ENCODE results near the gene TP53AIP1. TPM values are rescaled to one million over a fixed set of nuclear protein-coding genes. Genes with fewer than 3 reads are reported as not detected.

TP53AIP1 gene
- polyA plus RNA-seq, 3 donors: 0.03 TPM; not detected in 2

GRCh38 chr11:128904303-128904655 lies 38.4 kb downstream of the TP53AIP1 start:
- H3K36me3 ChIP-seq (replicated peaks in 1 of 2; ENCODE audit: control insufficient read depth in 1 of 2, insufficient read depth in 2 of 2, low read length in 2 of 2): no peaks in the 10 kb centered on the region
- no peak for DNase-seq
- H3K79me2 ChIP-seq (ENCODE audit: insufficient read depth, low read length): no peaks in the 10 kb centered on the region
- 65% methylated on average over 12 of the region's 14 CpGs for WGBS (ENCODE audit: insufficient coverage)
- Mint-ChIP-seq H3K36me3 (peaks cover 3 to 9% of the 10 kb centered on the region in 2 donors), H3K27me3 (ENCODE audit: low read depth in 3 of 3) (peaks cover 9 to 16% (median 10%) of the 10 kb centered on the region in 3 donors), H3K27ac (peak overlapping the region in 2 of 7 donors; percentile 40 to 72), H3K4me1 (peaks cover 55% of the 10 kb centered on the region), H3K9me3 (peaks cover 0 to 2% (median 0%) of the 10 kb centered on the region in 7 donors), H3K4me3 (peak overlapping the region; percentile 67 to 80)
- peaks cover 55 to 59% of the 10 kb centered on the region in 2 donors for H3K4me1 ChIP-seq (ENCODE audit: control insufficient read depth in 1 of 2, insufficient read depth in 2 of 2, low read length in 2 of 2)
- peak overlapping the region in 1 of 3 experiments; percentile 79 for H3K4me3 ChIP-seq (replicated peaks in 1 of 3; ENCODE audit: low read depth in 2 of 3, low read length in 3 of 3)
- H4K20me1 ChIP-seq (ENCODE audit: insufficient read depth, low read length): no peaks in the 10 kb centered on the region
- H3K27ac ChIP-seq (ENCODE audit: low read depth in 1 of 2, low read length in 2 of 2): no peak overlapping the region
- TF ChIP-seq CTCF (IDR thresholded peaks at IDR 0.05): no peak
- no peak overlapping the region for H3K9ac ChIP-seq (ENCODE audit: insufficient read depth, low read length, poor library complexity, severe bottlenecking)
- H3K27me3 ChIP-seq (ENCODE audit: control insufficient read depth in 2 of 2, insufficient read depth in 2 of 2, low read length in 2 of 2): no peaks in the 10 kb centered on the region
- intact Hi-C loops (cut with micrococcal nuclease): no loop called here
- H2AFZ ChIP-seq (ENCODE audit: insufficient read depth, low read depth, low read length, poor library complexity, severe bottlenecking): no peak overlapping the region
- peak overlapping the region; percentile 90 for H3K4me2 ChIP-seq (replicated peaks; ENCODE audit: extremely low read depth, low read length, poor library complexity, severe bottlenecking)
- H3K9me3 ChIP-seq (replicated peaks in 1 of 2; ENCODE audit: control insufficient read depth in 1 of 2, insufficient read depth in 1 of 2, low read length in 2 of 2): no peaks in the 10 kb centered on the region

DNA sequence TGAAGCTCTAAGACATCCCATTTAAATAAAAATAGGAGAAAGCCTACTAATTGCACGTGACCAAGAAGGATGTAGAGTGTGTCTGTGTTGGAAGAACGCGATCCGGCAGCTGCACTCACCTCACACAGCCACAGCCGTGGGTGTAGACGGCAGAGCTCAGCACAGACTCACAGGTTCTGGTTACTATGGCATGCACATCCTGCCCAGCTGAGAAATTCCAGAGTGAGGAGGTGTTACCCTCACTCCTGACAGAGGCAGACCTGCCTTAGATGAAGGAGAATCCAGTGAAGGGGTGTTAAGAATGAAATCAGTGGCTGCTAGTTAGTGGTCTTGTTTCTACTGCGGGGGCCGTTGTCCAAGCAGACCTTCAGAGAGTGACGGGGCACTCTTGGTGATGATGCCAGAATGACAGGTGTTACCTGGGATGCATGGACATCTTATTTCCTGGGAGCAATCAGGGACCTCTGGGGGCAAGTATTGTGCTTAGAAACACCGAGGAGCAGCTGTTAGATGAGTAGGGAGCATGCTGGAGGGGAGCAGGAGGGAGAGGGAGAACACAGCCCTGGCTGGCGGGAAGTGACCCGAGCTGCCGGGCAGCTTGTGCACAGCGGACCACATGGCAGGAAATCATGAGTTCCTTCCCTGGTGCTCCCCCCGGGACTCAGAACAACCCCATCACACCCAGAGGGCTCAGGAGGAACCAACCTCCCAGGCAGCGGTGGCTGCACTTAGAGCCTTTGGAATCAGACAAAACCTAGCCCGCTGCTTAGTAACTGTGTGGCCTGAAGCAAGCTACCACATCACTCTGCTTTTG lies 39.2 kb downstream of the TP53AIP1 start:
- H3K27ac Mint-ChIP-seq: no peak overlapping the region
- peaks cover 9 to 16% (median 11%) of the 10 kb centered on the region in 3 donors for H3K27me3 Mint-ChIP-seq (ENCODE audit: low read depth in 3 of 3)
- H3K4me1 ChIP-seq (ENCODE audit: control insufficient read depth in 1 of 2, insufficient read depth in 2 of 2, low read length in 2 of 2): peaks cover 47 to 51% of the 10 kb centered on the region in 2 donors
- H3K9me3 ChIP-seq (replicated peaks in 1 of 2; ENCODE audit: control insufficient read depth in 1 of 2, insufficient read depth in 1 of 2, low read length in 2 of 2): no peaks in the 10 kb centered on the region
- intact Hi-C loops (cut with micrococcal nuclease): no loop called here
- peaks cover 46% of the 10 kb centered on the region for H3K4me1 Mint-ChIP-seq
- peak overlapping the region in 1 of 3 experiments; percentile 79 for H3K4me3 ChIP-seq (replicated peaks in 1 of 3; ENCODE audit: low read depth in 2 of 3, low read length in 3 of 3)
- H2AFZ ChIP-seq (ENCODE audit: insufficient read depth, low read depth, low read length, poor library complexity, severe bottlenecking): peak overlapping the region; percentile 18
- WGBS (ENCODE audit: insufficient coverage): 31% methylated on average over 7 of the region's 17 CpGs
- H3K36me3 ChIP-seq (replicated peaks in 1 of 2; ENCODE audit: control insufficient read depth in 1 of 2, insufficient read depth in 2 of 2, low read length in 2 of 2): no peaks in the 10 kb centered on the region
- H3K4me2 ChIP-seq (replicated peaks; ENCODE audit: extremely low read depth, low read length, poor library complexity, severe bottlenecking): peak overlapping the region; percentile 15
- peaks cover 3 to 10% of the 10 kb centered on the region in 2 donors for H3K36me3 Mint-ChIP-seq
- no peaks in the 10 kb centered on the region for H3K27me3 ChIP-seq (ENCODE audit: control insufficient read depth in 2 of 2, insufficient read depth in 2 of 2, low read length in 2 of 2)
- no peak for TF ChIP-seq CTCF (IDR thresholded peaks at IDR 0.05)
- no peaks in the 10 kb centered on the region for H4K20me1 ChIP-seq (ENCODE audit: insufficient read depth, low read length)
- peak overlapping the region; percentile 52 to 80 for H3K4me3 Mint-ChIP-seq
- DNase-seq: peak; percentile 20 to 58 (median 27)
- no peak overlapping the region for H3K27ac ChIP-seq (ENCODE audit: low read depth in 1 of 2, low read length in 2 of 2)
- H3K9me3 Mint-ChIP-seq: peaks cover 0 to 2% (median 0%) of the 10 kb centered on the region in 7 donors
- no peak overlapping the region for H3K9ac ChIP-seq (ENCODE audit: insufficient read depth, low read length, poor library complexity, severe bottlenecking)
- H3K79me2 ChIP-seq (ENCODE audit: insufficient read depth, low read length): no peaks in the 10 kb centered on the region

Measured in CD14-positive monocyte (primary cell).